ENCODE measurements around the gene ATRIP. TPM values are rescaled to one million over a fixed set of nuclear protein-coding genes. Genes with fewer than 3 reads are reported as not detected.

The ATRIP gene
- total and polyA plus RNA-seq, 4 donors: 1.7 to 4.6 (median 2.9) TPM

- Histone ChIP-seq H3K4me1 (ENCODE audit: control insufficient read depth in 4 of 4, insufficient read depth in 4 of 4, low read length in 3 of 4) (peaks cover 27 to 65% (median 49%) of the 10 kb centered on the region in 4 donors), H3K27me3 (ENCODE audit: control insufficient read depth in 4 of 4, insufficient read depth in 4 of 4, low read length in 3 of 4) (no peaks in the 10 kb centered on the region), H3K9ac (ENCODE audit: low read depth in 1 of 2, low read length in 2 of 2) (no peak overlapping the region), H3K9me3 (ENCODE audit: control insufficient read depth in 4 of 4, low read length in 3 of 4) (no peaks in the 10 kb centered on the region), H3K36me3 (ENCODE audit: control insufficient read depth in 4 of 4, insufficient read depth in 3 of 4, low read depth in 1 of 4, low read length in 3 of 4) (peaks cover 0 to 26% (median 15%) of the 10 kb centered on the region in 4 donors), H3K27ac (ENCODE audit: low read depth in 1 of 2, low read length in 2 of 2) (no peak overlapping the region), H3K4me3 (ENCODE audit: low read depth in 1 of 3, low read length in 3 of 3) (no peak overlapping the region)
- TF ChIP-seq, protein P1, sequence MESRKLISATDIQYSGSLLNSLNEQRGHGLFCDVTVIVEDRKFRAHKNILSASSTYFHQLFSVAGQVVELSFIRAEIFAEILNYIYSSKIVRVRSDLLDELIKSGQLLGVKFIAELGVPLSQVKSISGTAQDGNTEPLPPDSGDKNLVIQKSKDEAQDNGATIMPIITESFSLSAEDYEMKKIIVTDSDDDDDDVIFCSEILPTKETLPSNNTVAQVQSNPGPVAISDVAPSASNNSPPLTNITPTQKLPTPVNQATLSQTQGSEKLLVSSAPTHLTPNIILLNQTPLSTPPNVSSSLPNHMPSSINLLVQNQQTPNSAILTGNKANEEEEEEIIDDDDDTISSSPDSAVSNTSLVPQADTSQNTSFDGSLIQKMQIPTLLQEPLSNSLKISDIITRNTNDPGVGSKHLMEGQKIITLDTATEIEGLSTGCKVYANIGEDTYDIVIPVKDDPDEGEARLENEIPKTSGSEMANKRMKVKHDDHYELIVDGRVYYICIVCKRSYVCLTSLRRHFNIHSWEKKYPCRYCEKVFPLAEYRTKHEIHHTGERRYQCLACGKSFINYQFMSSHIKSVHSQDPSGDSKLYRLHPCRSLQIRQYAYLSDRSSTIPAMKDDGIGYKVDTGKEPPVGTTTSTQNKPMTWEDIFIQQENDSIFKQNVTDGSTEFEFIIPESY (IDR thresholded peaks at IDR 0.05): no peak
- no peak for TF ChIP-seq SP1 (IDR thresholded peaks at IDR 0.05)
- TF ChIP-seq, protein P2, sequence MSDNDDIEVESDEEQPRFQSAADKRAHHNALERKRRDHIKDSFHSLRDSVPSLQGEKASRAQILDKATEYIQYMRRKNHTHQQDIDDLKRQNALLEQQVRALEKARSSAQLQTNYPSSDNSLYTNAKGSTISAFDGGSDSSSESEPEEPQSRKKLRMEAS (IDR thresholded peaks at IDR 0.05): no peak
- TF ChIP-seq HNF4A (conservative IDR thresholded peaks at IDR 0.05): no peak
- TF ChIP-seq, protein P3, sequence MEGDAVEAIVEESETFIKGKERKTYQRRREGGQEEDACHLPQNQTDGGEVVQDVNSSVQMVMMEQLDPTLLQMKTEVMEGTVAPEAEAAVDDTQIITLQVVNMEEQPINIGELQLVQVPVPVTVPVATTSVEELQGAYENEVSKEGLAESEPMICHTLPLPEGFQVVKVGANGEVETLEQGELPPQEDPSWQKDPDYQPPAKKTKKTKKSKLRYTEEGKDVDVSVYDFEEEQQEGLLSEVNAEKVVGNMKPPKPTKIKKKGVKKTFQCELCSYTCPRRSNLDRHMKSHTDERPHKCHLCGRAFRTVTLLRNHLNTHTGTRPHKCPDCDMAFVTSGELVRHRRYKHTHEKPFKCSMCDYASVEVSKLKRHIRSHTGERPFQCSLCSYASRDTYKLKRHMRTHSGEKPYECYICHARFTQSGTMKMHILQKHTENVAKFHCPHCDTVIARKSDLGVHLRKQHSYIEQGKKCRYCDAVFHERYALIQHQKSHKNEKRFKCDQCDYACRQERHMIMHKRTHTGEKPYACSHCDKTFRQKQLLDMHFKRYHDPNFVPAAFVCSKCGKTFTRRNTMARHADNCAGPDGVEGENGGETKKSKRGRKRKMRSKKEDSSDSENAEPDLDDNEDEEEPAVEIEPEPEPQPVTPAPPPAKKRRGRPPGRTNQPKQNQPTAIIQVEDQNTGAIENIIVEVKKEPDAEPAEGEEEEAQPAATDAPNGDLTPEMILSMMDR (IDR thresholded peaks at IDR 0.05; ENCODE audit: low read depth, low read length, missing input control): no peak
- TF ChIP-seq JUND (IDR thresholded peaks at IDR 0.05): no peak
- TF ChIP-seq FOXA1 (IDR thresholded peaks at IDR 0.05): no peak
- no peak for TF ChIP-seq RXRA (IDR thresholded peaks at IDR 0.05)
- 86% methylated on average over 8 of the region's 8 CpGs for WGBS
- no peak for DNase-seq (ENCODE audit: low spot score)
These were observed 23.9 kb upstream of the ATRIP start for GRCh38 chr3:48422681-48423080.

- DNase-seq (ENCODE audit: low spot score): no peak
- Histone ChIP-seq H3K27ac (ENCODE audit: low read depth in 1 of 2, low read length in 2 of 2) (peak overlapping the region in 1 of 2 donors; percentile 18), H3K4me1 (ENCODE audit: control insufficient read depth in 4 of 4, insufficient read depth in 4 of 4, low read length in 3 of 4) (peaks cover 27 to 72% (median 53%) of the 10 kb centered on the region in 4 donors), H3K9me3 (ENCODE audit: control insufficient read depth in 4 of 4, low read length in 3 of 4) (no peaks in the 10 kb centered on the region), H3K36me3 (ENCODE audit: control insufficient read depth in 4 of 4, insufficient read depth in 3 of 4, low read depth in 1 of 4, low read length in 3 of 4) (peaks cover 0 to 19% (median 11%) of the 10 kb centered on the region in 4 donors), H3K4me3 (ENCODE audit: low read depth in 1 of 3, low read length in 3 of 3) (no peak overlapping the region), H3K27me3 (ENCODE audit: control insufficient read depth in 4 of 4, insufficient read depth in 4 of 4, low read length in 3 of 4) (no peaks in the 10 kb centered on the region), H3K9ac (ENCODE audit: low read depth in 1 of 2, low read length in 2 of 2) (no peak overlapping the region)
- TF ChIP-seq, protein P3 (IDR thresholded peaks at IDR 0.05; ENCODE audit: low read depth, low read length, missing input control): no peak
- no peak for TF ChIP-seq EGR1 (IDR thresholded peaks at IDR 0.05; ENCODE audit: low read depth in 2 of 2)
- no peak for TF ChIP-seq RAD21 (IDR thresholded peaks at IDR 0.05)
- 76% methylated on average over 25 of the region's 25 CpGs for WGBS
These were observed 23.2 kb upstream of the ATRIP start for GRCh38 chr3:48423241-48423882.

Data from liver (tissue), 9 donors.